ENCODE results near the gene TBC1D20.

DNA sequence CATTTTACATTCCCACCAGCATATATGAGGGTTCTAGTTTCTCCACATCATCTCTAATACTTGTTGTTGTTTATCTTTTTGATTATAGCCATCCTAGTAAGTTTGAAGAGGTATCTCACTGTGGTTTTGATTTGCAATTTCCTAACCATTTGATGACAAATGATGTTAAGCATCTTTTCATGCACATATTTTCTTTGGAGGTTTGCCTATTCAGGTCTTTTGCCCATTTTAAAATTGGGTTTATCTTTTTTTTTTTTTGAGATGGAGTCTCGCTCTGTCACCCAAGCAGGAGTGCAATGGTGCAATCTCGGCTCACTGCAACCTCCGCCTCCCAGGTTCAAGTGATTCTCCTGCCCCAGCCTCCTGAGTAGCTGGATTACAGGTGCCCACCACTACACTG, 50.3 kb downstream of the TBC1D20 start:
- TF ChIP-seq, protein P1, sequence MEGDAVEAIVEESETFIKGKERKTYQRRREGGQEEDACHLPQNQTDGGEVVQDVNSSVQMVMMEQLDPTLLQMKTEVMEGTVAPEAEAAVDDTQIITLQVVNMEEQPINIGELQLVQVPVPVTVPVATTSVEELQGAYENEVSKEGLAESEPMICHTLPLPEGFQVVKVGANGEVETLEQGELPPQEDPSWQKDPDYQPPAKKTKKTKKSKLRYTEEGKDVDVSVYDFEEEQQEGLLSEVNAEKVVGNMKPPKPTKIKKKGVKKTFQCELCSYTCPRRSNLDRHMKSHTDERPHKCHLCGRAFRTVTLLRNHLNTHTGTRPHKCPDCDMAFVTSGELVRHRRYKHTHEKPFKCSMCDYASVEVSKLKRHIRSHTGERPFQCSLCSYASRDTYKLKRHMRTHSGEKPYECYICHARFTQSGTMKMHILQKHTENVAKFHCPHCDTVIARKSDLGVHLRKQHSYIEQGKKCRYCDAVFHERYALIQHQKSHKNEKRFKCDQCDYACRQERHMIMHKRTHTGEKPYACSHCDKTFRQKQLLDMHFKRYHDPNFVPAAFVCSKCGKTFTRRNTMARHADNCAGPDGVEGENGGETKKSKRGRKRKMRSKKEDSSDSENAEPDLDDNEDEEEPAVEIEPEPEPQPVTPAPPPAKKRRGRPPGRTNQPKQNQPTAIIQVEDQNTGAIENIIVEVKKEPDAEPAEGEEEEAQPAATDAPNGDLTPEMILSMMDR (conservative IDR thresholded peaks at IDR 0.05), result no peak
- TF ChIP-seq EZH2 (IDR thresholded peaks at IDR 0.05; ENCODE audit: low read depth), result no peak
